ENCODE measurements around the gene MALAT1. TPM values are rescaled to one million over a fixed set of nuclear protein-coding genes. Genes with fewer than 3 reads are reported as not detected.

Gene MALAT1
- total and polyA plus RNA-seq, 2 of the 13 experiments (the other 11 are each of a cell fraction or from before 2014, with no cell fraction given) = 143 to 1,237 TPM

GRCh38 chr11:65546217-65546958, 47.5 kb downstream of the MALAT1 start (continued):
- TF ChIP-seq, protein P1, sequence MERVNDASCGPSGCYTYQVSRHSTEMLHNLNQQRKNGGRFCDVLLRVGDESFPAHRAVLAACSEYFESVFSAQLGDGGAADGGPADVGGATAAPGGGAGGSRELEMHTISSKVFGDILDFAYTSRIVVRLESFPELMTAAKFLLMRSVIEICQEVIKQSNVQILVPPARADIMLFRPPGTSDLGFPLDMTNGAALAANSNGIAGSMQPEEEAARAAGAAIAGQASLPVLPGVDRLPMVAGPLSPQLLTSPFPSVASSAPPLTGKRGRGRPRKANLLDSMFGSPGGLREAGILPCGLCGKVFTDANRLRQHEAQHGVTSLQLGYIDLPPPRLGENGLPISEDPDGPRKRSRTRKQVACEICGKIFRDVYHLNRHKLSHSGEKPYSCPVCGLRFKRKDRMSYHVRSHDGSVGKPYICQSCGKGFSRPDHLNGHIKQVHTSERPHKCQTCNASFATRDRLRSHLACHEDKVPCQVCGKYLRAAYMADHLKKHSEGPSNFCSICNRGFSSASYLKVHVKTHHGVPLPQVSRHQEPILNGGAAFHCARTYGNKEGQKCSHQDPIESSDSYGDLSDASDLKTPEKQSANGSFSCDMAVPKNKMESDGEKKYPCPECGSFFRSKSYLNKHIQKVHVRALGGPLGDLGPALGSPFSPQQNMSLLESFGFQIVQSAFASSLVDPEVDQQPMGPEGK (CRISPR knock-in tag; IDR thresholded peaks at IDR 0.05) = peak; percentile 70
- TF ChIP-seq ZNF562 (CRISPR knock-in tag; IDR thresholded peaks at IDR 0.05; ENCODE audit: borderline replicate concordance) (no peak), POGZ (CRISPR knock-in tag; IDR thresholded peaks at IDR 0.05) (no peak), HDAC1 (CRISPR knock-in tag; IDR thresholded peaks at IDR 0.05) (peak; percentile 81; the same call in 1 of the 2 replicates), KAT7 (CRISPR knock-in tag; IDR thresholded peaks at IDR 0.05; ENCODE audit: borderline replicate concordance) (0 out of 2 replicates have a peak, but pooled peaks have one; percentile 34), HNRNPLL (IDR thresholded peaks at IDR 0.05; ENCODE audit: low read depth, low read length, poor library complexity, severe bottlenecking) (peak; percentile 59), ZFP36L2 (CRISPR knock-in tag; IDR thresholded peaks at IDR 0.05) (no peak), IRF9 (CRISPR knock-in tag; IDR thresholded peaks at IDR 0.05; ENCODE audit: borderline replicate concordance) (no peak), ZNF274 (CRISPR knock-in tag; IDR thresholded peaks at IDR 0.05) (no peak), ZBTB7B (CRISPR knock-in tag; IDR thresholded peaks at IDR 0.05) (peak; percentile 35; the same call in 1 of the 2 replicates), TP53 (CRISPR knock-in tag; conservative IDR thresholded peaks at IDR 0.05) (no peak), RXRB (CRISPR knock-in tag; IDR thresholded peaks at IDR 0.05; ENCODE audit: borderline replicate concordance) (peak; percentile 47; the same call in 1 of the 2 replicates), ZMAT3 (CRISPR knock-in tag; conservative IDR thresholded peaks at IDR 0.05) (no peak), SOX6 (IDR thresholded peaks at IDR 0.05) (no peak), SOX6 (CRISPR knock-in tag; IDR thresholded peaks at IDR 0.05) (peak; percentile 31; the same call in 1 of the 2 replicates), GFI1 (CRISPR knock-in tag; IDR thresholded peaks at IDR 0.05; ENCODE audit: borderline replicate concordance) (no peak), XBP1 (CRISPR knock-in tag; IDR thresholded peaks at IDR 0.05) (no peak), POLR2AphosphoS5 (IDR thresholded peaks at IDR 0.05; ENCODE audit: low read depth, low read length) (peak; percentile 50; the same call in 1 of the 2 replicates), AKAP8 (CRISPR knock-in tag; IDR thresholded peaks at IDR 0.05) (0 out of 2 replicates have a peak, but pooled peaks have one; percentile 60), MTA1 (CRISPR knock-in tag; IDR thresholded peaks at IDR 0.05; ENCODE audit: borderline replicate concordance) (no peak), ZNF430 (CRISPR knock-in tag; IDR thresholded peaks at IDR 0.05) (no peak), NKX3-1 (CRISPR knock-in tag; IDR thresholded peaks at IDR 0.05) (no peak)
- TF ChIP-seq, protein P2, sequence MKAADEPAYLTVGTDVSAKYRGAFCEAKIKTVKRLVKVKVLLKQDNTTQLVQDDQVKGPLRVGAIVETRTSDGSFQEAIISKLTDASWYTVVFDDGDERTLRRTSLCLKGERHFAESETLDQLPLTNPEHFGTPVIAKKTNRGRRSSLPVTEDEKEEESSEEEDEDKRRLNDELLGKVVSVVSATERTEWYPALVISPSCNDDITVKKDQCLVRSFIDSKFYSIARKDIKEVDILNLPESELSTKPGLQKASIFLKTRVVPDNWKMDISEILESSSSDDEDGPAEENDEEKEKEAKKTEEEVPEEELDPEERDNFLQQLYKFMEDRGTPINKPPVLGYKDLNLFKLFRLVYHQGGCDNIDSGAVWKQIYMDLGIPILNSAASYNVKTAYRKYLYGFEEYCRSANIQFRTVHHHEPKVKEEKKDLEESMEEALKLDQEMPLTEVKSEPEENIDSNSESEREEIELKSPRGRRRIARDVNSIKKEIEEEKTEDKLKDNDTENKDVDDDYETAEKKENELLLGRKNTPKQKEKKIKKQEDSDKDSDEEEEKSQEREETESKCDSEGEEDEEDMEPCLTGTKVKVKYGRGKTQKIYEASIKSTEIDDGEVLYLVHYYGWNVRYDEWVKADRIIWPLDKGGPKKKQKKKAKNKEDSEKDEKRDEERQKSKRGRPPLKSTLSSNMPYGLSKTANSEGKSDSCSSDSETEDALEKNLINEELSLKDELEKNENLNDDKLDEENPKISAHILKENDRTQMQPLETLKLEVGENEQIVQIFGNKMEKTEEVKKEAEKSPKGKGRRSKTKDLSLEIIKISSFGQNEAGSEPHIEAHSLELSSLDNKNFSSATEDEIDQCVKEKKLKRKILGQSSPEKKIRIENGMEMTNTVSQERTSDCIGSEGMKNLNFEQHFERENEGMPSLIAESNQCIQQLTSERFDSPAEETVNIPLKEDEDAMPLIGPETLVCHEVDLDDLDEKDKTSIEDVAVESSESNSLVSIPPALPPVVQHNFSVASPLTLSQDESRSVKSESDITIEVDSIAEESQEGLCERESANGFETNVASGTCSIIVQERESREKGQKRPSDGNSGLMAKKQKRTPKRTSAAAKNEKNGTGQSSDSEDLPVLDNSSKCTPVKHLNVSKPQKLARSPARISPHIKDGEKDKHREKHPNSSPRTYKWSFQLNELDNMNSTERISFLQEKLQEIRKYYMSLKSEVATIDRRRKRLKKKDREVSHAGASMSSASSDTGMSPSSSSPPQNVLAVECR (CRISPR knock-in tag; IDR thresholded peaks at IDR 0.05; ENCODE audit: borderline replicate concordance) = peak; percentile 58; the same call in 1 of the 2 replicates

Data from HepG2 (cell line).